Gastrocnemius medialis (tissue), 4 donors: Measurements from ENCODE around the gene CHCHD10. TPM values are rescaled to one million over a fixed set of nuclear protein-coding genes. Genes with fewer than 3 reads are reported as not detected.

ENCODE experiments used
- ATAC-seq, 2 donors: fragments of 150-250 bp; one replicate each; pipeline ENCODE4 v1.9.1; 2016
- DNase-seq, 2 donors: peaks; one replicate each; pipeline ENCODE4 v3.0.0-alpha.2; 2019
- H3K27ac ChIP-seq, 4 donors: fragments of 200-600 bp; sonication (generic); 1 replicate in 1 of 4; 2 replicates in 3 of 4; pipeline ENCODE4 v1.5.1; 2016 to 2018; ENCODE audit warnings: mild to moderate bottlenecking in 2 of 4, moderate library complexity in 1 of 4
- H3K27me3 ChIP-seq, 3 donors: fragments of 200-600 bp; sonication (generic) in 2 of 3; 1 replicate in 1 of 3; 2 replicates in 2 of 3; pipeline versions ENCODE4 v1.5.1 to v1.6.0; 2016 to 2019; ENCODE audit warnings: mild to moderate bottlenecking in 1 of 3, moderate library complexity in 1 of 3
- H3K36me3 ChIP-seq, 2 donors: fragments of 200-600 bp; sonication (generic) in 1 of 2; one replicate each; pipeline ENCODE4 v1.5.1; 2017 to 2018
- H3K4me1 ChIP-seq, 2 donors: fragments of 200-600 bp; sonication (generic) in 1 of 2; one replicate each; pipeline ENCODE4 v1.5.1; 2016 to 2017; ENCODE audit warnings: mild to moderate bottlenecking in 2 of 2
- H3K4me3 ChIP-seq, 4 donors: fragments of 200-600 bp; sonication (generic) in 3 of 4; 1 replicate in 1 of 4; 2 replicates in 3 of 4; pipeline ENCODE4 v1.5.1; 2016 to 2019; ENCODE audit warnings: mild to moderate bottlenecking in 2 of 4
- H3K9me3 ChIP-seq, 3 donors: fragments of 200-600 bp; sonication (generic) in 2 of 3; 1 replicate in 1 of 3; 2 replicates in 2 of 3; pipeline ENCODE4 v1.5.1; 2016 to 2019
- CTCF ChIP-seq, 5 experiments: fragments of 450-650 bp in 3 of 5; fragments of 200-600 bp in 2 of 5; sonication (generic) in 2 of 5; IDR thresholded peaks in 4 of 5; conservative IDR thresholded peaks in 1 of 5; 1 replicate in 4 of 5; 2 replicates in 1 of 5; pipeline ENCODE4 v1.5.1; 2016 to 2019; ENCODE audit warnings: antibody characterized with exemption in 5 of 5, mild to moderate bottlenecking in 3 of 5, moderate library complexity in 3 of 5
- POLR2A ChIP-seq, 2 donors: fragments of 450-650 bp; IDR thresholded peaks; one replicate each; pipeline ENCODE4 v1.6.1; 2017; ENCODE audit warnings: antibody characterized with exemption in 2 of 2, mild to moderate bottlenecking in 2 of 2, moderate library complexity in 2 of 2
- in situ Hi-C, 4 donors: fragments of 200-750 bp; cut with MboI; loops; one replicate each; pipeline versions ENCODE4 v1.15.0 to v1.8.0; 2017; ENCODE audit warnings: low sequenced_read_pairs in 4 of 4
- intact Hi-C: fragments of 100-400 bp; cut with DNase I; formaldehyde crosslinking; loops from one replicate; pipeline ENCODE4 v1.15.1; 2023; ENCODE audit warnings: low total_unique reads
- total RNA-seq, 4 donors: library from RNA; depleted of rRNA; stranded (reverse); fragments of >200 nt; gene quantifications; one replicate each; pipeline versions ENCODE4 v1.1.0 to v1.2.3, GENCODE V29; 2016

The CHCHD10 gene
- total RNA-seq, 4 donors from 2014 or later: 157 to 290 (median 181) TPM

- H3K27me3 ChIP-seq: no peaks in the 10 kb centered on the region
- peaks cover 0 to 11% of the 10 kb centered on the region in 2 donors for H3K36me3 ChIP-seq
- in situ Hi-C loops (no loop called here), intact Hi-C loops (loop anchor here (5.0 kb wide), 2 partner anchors 34 to 129 kb away; partner anchors contain the start of genes VPREB3 and ZNF70)
- DNase-seq (no peak), ATAC-seq (no peak)
- no peak overlapping the region for H3K27ac ChIP-seq
- TF ChIP-seq CTCF (IDR thresholded peaks at IDR 0.05 in 4 of 5, conservative IDR thresholded peaks at IDR 0.05 in 1 of 5): no peak
- no peak for TF ChIP-seq POLR2A (IDR thresholded peaks at IDR 0.05)
- H3K9me3 ChIP-seq: no peaks in the 10 kb centered on the region
- H3K4me3 ChIP-seq: no peak overlapping the region
- H3K4me1 ChIP-seq: peaks cover 11 to 15% of the 10 kb centered on the region in 2 donors
Observed at GRCh38 chr22:23718371-23719165, 49.2 kb downstream of the CHCHD10 start.

GRCh38 chr22:23716811-23717801 is 50.7 kb downstream of the CHCHD10 start:
- H3K27me3 ChIP-seq: no peaks in the 10 kb centered on the region
- H3K27ac ChIP-seq: peak overlapping the region; percentile 85 to 93 (median 90)
- ATAC-seq (peak; percentile 91), DNase-seq (peak; percentile 66 to 81)
- in situ Hi-C loops: no loop called here
- intact Hi-C loops: loop anchor here (5.0 kb wide), 2 partner anchors 35 to 130 kb away; partner anchors contain the start of genes VPREB3 and ZNF70
- H3K4me3 ChIP-seq: peak overlapping the region; percentile 96 to 99 (median 98)
- TF ChIP-seq CTCF (IDR thresholded peaks at IDR 0.05 in 4 of 5, conservative IDR thresholded peaks at IDR 0.05 in 1 of 5) (no peak), POLR2A (IDR thresholded peaks at IDR 0.05) (peak; percentile 88 to 94)
- H3K36me3 ChIP-seq: peaks cover 0 to 14% of the 10 kb centered on the region in 2 donors
- no peaks in the 10 kb centered on the region for H3K9me3 ChIP-seq
- peaks cover 11 to 15% of the 10 kb centered on the region in 2 donors for H3K4me1 ChIP-seq

Other genes with a start within 250 kb of the CHCHD10 start
- gene IGLL1, start 187.7 kb downstream of the CHCHD10 start, total RNA-seq: not detected
- not detected for gene DRICH1, start 135.7 kb downstream of the CHCHD10 start, total RNA-seq
- 1 to 10 TPM in 1 of 4 donors, under 1 TPM in 1, not detected in 2; 0.09 to 1.9 TPM for gene RGL4, start 77.0 kb downstream of the CHCHD10 start, total RNA-seq
- 1 to 10 TPM; 3.1 to 6.3 (median 4.2) TPM for gene ZNF70, start 16.9 kb downstream of the CHCHD10 start, total RNA-seq
- gene VPREB3, start 13.5 kb downstream of the CHCHD10 start, total RNA-seq: 1 to 10 TPM in 1 of 4 donors, not detected in 3; 1.1 TPM
- not detected for gene C22orf15, start 5.0 kb downstream of the CHCHD10 start, total RNA-seq
- 1 to 10 TPM in 2 of 4 donors, under 1 TPM in 1, not detected in 1; 0.91 to 3.6 (median 1.4) TPM for gene MMP11, start 4.9 kb upstream of the CHCHD10 start, total RNA-seq
- gene SMARCB1, start 19.0 kb upstream of the CHCHD10 start, total RNA-seq: 10 to 100 TPM; 37.8 to 65.6 (median 55.2) TPM
- 1 to 10 TPM in 3 of 4 donors, under 1 TPM in 1; 0.72 to 1.5 (median 1.3) TPM for gene DERL3, start 71.0 kb upstream of the CHCHD10 start, total RNA-seq
- 10 to 100 TPM in 1 of 4 donors, 1 to 10 TPM in 3; 2.4 to 19.0 (median 6.2) TPM for gene SLC2A11, start 89.9 kb upstream of the CHCHD10 start, total RNA-seq
- gene MIF, start 126.4 kb upstream of the CHCHD10 start, total RNA-seq: 100 to 1,000 TPM in 3 of 4 donors, 10 to 100 TPM in 1; 78.1 to 145 (median 129) TPM
- gene GSTT2B, start 193.2 kb upstream of the CHCHD10 start, total RNA-seq: 1 to 10 TPM; 1.4 to 7.2 (median 5.1) TPM
- 1 to 10 TPM in 1 of 4 donors, under 1 TPM in 1, not detected in 2; 0.88 to 1.1 TPM for gene DDTL, start 198.9 kb upstream of the CHCHD10 start, total RNA-seq
- 100 to 1,000 TPM in 3 of 4 donors, 10 to 100 TPM in 1; 98.1 to 134 (median 107) TPM for gene DDT, start 206.5 kb upstream of the CHCHD10 start, total RNA-seq
- 1 to 10 TPM in 1 of 4 donors, not detected in 3; 1.6 TPM for gene GSTT2, start 212.2 kb upstream of the CHCHD10 start, total RNA-seq
- not detected for gene GSTT4, start 237.5 kb upstream of the CHCHD10 start, total RNA-seq
- gene CABIN1, start 243.3 kb upstream of the CHCHD10 start, total RNA-seq: 10 to 100 TPM; 18.8 to 31.5 (median 22.4) TPM